GM18870 (cell line): ENCODE data around the gene CDC34.

Experiments used
- ATAC-seq: cut with Tn5 transposase; IDR thresholded peaks from one replicate; pipeline ENCODE4 v1.9.1; 2021; ENCODE audit warnings: moderate library complexity; ENCODE audit not compliant: unreplicated experiment

The CDC34 gene

GRCh38 chr19:588093-588740 is 56.7 kb downstream of the CDC34 start:
- ATAC-seq = no peak

GRCh38 chr19:588741-589692 is 57.5 kb downstream of the CDC34 start:
- no peak for ATAC-seq

- ATAC-seq = no peak
Measured at GRCh38 chr19:589693-590395, 58.3 kb downstream of the CDC34 start, which contains the start of gene HCN2. TSS of gene HCN2 (plus strand) at chr19:589881. CDS start at chr19:589946, 65 bp downstream.

GRCh38 chr19:590396-590745 is 58.8 kb downstream of the CDC34 start:
- no peak for ATAC-seq

GRCh38 chr19:590750-591098 is 59.2 kb downstream of the CDC34 start:
- ATAC-seq = no peak

GRCh38 chr19:591099-591958 is 59.8 kb downstream of the CDC34 start:
- no peak for ATAC-seq
